Epithelial cell of proximal tubule (primary cell): ENCODE results near the gene PSMD11. TPM values are rescaled to one million over a fixed set of nuclear protein-coding genes. Genes with fewer than 3 reads are reported as not detected.
A peak's percentile ranks its signal among the peaks of the same experiment; 100 is the strongest.

Experiments used
- DNase-seq: peaks from one replicate; pipeline ENCODE4 v3.0.0-alpha.2; 2011; ENCODE audit warnings: low read depth
- H3K4me3 ChIP-seq: 2 replicates; pipeline ENCODE4 v1.5.1; 2011; ENCODE audit warnings: low read depth, mild to moderate bottlenecking, low read length
- total RNA-seq: library from RNA; depleted of rRNA; stranded (reverse); fragments of >200 nt; gene quantifications from 2 replicates; pipeline ENCODE4 v1.2.3, GENCODE V29; 2015
- TF ChIP-seq, protein P1 (sequence below): conservative IDR thresholded peaks from 2 replicates; pipeline ENCODE4 v1.5.1; 2012; ENCODE audit warnings: low read depth, mild to moderate bottlenecking, low read length

The PSMD11 gene
- total RNA-seq, 1 donor from 2014 or later, result 90.3 TPM

GRCh38 chr17:32493976-32494513 lies 49.7 kb downstream of the PSMD11 start:
- no peak for DNase-seq
- TF ChIP-seq, protein P1, sequence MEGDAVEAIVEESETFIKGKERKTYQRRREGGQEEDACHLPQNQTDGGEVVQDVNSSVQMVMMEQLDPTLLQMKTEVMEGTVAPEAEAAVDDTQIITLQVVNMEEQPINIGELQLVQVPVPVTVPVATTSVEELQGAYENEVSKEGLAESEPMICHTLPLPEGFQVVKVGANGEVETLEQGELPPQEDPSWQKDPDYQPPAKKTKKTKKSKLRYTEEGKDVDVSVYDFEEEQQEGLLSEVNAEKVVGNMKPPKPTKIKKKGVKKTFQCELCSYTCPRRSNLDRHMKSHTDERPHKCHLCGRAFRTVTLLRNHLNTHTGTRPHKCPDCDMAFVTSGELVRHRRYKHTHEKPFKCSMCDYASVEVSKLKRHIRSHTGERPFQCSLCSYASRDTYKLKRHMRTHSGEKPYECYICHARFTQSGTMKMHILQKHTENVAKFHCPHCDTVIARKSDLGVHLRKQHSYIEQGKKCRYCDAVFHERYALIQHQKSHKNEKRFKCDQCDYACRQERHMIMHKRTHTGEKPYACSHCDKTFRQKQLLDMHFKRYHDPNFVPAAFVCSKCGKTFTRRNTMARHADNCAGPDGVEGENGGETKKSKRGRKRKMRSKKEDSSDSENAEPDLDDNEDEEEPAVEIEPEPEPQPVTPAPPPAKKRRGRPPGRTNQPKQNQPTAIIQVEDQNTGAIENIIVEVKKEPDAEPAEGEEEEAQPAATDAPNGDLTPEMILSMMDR, result no peak
- no peak overlapping the region for H3K4me3 ChIP-seq

- H3K4me3 ChIP-seq, result no peak overlapping the region
- DNase-seq, result no peak
- TF ChIP-seq, protein P1, result no peak
These were observed 50.5 kb downstream of the PSMD11 start for GRCh38 chr17:32494621-32495358.

DNA sequence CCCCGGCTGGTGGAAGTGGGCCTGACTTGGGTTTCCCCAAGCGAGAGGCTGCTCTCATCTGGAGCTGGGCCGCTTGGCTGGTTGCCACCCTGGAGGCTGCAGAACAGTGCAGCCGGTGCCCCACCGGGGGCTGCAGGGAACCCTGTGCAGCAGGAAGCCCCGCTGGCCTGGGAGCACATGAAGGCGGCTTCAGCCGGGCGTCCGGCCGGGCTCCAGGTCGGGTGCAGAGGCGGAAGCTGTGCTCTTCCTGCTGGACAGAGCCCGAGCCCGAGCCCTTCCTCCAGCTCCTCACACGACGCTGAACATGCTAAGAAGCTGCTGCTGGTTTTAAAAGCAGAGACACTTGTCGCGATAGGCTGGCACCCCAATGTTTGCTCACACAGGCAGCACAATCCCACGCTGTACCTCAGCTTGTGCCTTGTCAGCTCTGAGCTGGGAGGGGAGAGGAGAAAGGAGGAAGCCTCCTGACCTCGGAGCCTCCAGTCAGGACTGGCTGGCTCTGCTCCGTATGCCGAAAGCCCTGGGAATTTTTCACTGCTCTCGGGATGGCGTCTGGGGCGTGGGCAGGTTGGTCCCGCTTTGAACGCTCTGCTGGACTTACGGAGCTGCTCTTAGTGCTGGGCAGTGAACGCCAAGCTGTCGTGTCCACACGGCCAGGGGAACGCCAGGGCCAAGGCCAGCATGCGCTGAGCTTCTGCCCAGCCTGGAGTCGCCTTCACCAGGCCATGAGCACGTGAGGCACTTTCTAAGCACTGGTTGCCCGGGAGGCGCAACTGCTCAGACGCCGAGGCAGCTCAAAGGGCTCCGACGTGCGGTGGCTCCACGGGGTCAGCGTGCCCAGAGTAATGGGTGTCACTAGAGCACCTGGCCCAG lies 51.3 kb downstream of the PSMD11 start:
- no peak overlapping the region for H3K4me3 ChIP-seq
- no peak for DNase-seq
- TF ChIP-seq, protein P1, result no peak

DNA sequence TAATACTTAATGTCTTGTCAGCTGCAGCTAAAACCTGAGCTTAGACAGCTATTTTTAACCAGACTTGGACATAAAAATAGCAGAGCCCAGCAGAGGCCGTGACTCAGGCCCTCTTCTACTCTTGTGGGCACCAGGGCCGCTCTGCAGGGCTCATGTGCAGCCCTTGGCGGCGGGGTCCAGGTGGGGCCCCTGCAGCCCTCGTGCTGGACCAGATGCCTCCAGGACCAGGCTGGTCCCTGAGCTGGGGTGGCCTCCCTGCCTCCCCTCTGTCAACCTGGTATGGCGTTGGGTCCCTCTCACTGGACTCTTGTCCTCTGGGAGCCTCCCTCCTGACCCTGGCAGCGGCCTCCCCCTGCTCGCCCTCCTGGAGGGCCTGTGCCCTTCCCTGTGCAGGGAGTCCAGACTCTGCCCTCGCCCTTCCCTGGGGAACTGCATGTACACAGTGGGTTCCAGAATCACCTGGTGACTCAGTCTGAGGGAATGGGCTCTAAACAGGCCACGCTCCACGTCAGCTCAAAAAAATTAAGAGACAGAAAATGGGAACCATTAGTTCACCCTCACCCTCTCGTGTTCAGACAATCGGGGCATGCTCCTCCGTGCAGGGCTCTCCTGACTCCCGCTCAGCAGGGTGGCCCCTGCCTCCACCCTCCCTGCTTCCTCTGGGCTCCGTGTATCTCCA lies 52.2 kb downstream of the PSMD11 start:
- TF ChIP-seq, protein P1, result no peak
- no peak for DNase-seq
- H3K4me3 ChIP-seq, result no peak overlapping the region

GRCh38 chr17:32497431-32498205 lies 53.3 kb downstream of the PSMD11 start:
- TF ChIP-seq, protein P1, result peak; percentile 7
- DNase-seq, result no peak

GRCh38 chr17:32498391-32498790 lies 54.1 kb downstream of the PSMD11 start:
- H3K4me3 ChIP-seq, result no peak overlapping the region
- TF ChIP-seq, protein P1, result no peak
- DNase-seq, result no peak

More at GRCh38 chr17:32497431-32498205, 53.3 kb downstream of the PSMD11 start:
- no peak overlapping the region for H3K4me3 ChIP-seq
